Measurements from ENCODE around the gene KCNH1.

DNA sequence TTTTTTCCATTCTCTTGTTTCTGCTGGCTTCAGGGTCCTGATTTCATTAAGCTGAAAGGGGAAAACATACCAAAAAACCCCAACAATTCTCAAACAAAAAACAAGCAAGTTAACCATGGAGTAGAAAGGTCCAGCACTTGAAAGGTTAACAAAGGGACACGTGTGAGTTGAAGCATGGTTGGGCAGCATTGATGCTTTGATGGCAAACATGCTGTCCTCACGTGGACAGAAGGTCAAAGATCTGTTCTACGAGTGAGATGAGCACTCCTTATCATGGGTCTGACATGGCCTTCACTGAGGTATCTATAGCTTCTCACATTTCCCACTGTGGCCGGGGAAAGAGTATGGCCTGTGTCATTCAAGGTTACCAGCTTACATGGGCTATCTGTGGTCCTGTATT lies 410.3 kb downstream of the KCNH1 start:
- TF ChIP-seq MAZ (IDR thresholded peaks at IDR 0.05; ENCODE audit: borderline replicate concordance, low read depth, low read length) (no peak), POLR2A (IDR thresholded peaks at IDR 0.05; ENCODE audit: low read length) (no peak), KDM5A (IDR thresholded peaks at IDR 0.05) (no peak), RFX5 (IDR thresholded peaks at IDR 0.05) (no peak), EP300 (IDR thresholded peaks at IDR 0.05) (no peak), NFE2L2 (conservative IDR thresholded peaks at IDR 0.05; ENCODE audit: low read length) (no peak)
- TF ChIP-seq, protein P1, sequence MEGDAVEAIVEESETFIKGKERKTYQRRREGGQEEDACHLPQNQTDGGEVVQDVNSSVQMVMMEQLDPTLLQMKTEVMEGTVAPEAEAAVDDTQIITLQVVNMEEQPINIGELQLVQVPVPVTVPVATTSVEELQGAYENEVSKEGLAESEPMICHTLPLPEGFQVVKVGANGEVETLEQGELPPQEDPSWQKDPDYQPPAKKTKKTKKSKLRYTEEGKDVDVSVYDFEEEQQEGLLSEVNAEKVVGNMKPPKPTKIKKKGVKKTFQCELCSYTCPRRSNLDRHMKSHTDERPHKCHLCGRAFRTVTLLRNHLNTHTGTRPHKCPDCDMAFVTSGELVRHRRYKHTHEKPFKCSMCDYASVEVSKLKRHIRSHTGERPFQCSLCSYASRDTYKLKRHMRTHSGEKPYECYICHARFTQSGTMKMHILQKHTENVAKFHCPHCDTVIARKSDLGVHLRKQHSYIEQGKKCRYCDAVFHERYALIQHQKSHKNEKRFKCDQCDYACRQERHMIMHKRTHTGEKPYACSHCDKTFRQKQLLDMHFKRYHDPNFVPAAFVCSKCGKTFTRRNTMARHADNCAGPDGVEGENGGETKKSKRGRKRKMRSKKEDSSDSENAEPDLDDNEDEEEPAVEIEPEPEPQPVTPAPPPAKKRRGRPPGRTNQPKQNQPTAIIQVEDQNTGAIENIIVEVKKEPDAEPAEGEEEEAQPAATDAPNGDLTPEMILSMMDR (IDR thresholded peaks at IDR 0.05), result no peak
- TF ChIP-seq, protein P2, sequence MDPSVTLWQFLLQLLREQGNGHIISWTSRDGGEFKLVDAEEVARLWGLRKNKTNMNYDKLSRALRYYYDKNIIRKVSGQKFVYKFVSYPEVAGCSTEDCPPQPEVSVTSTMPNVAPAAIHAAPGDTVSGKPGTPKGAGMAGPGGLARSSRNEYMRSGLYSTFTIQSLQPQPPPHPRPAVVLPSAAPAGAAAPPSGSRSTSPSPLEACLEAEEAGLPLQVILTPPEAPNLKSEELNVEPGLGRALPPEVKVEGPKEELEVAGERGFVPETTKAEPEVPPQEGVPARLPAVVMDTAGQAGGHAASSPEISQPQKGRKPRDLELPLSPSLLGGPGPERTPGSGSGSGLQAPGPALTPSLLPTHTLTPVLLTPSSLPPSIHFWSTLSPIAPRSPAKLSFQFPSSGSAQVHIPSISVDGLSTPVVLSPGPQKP (IDR thresholded peaks at IDR 0.05; ENCODE audit: low read depth, low read length), result no peak
- TF ChIP-seq, protein P3, sequence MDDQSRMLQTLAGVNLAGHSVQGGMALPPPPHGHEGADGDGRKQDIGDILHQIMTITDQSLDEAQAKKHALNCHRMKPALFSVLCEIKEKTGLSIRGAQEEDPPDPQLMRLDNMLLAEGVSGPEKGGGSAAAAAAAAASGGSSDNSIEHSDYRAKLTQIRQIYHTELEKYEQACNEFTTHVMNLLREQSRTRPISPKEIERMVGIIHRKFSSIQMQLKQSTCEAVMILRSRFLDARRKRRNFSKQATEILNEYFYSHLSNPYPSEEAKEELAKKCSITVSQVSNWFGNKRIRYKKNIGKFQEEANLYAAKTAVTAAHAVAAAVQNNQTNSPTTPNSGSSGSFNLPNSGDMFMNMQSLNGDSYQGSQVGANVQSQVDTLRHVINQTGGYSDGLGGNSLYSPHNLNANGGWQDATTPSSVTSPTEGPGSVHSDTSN (IDR thresholded peaks at IDR 0.05), result no peak

All from A549 (cell line).